ENCODE measurements around the gene GPALPP1. TPM values are rescaled to one million over a fixed set of nuclear protein-coding genes. Genes with fewer than 3 reads are reported as not detected.

Gene GPALPP1
- polyA plus RNA-seq, 1 of the 3 experiments (the other 2 are of a cell fraction) = 11.7 TPM

GRCh38 chr13:45007823-45008222 lies 18.5 kb downstream of the GPALPP1 start:
- WGBS (ENCODE audit: low lambda C conversion rate) = 92% methylated on average over 1 of the region's 1 CpG

More at GRCh38 chr13:45007823-45008222, 18.5 kb downstream of the GPALPP1 start:
- no peak for TF ChIP-seq USF2 (IDR thresholded peaks at IDR 0.05; ENCODE audit: borderline replicate concordance, low read depth, low read length)
- TF ChIP-seq GATA2 (CRISPR knock-in tag; IDR thresholded peaks at IDR 0.05) = no peak
- no peak for TF ChIP-seq RAD21 (IDR thresholded peaks at IDR 0.05; ENCODE audit: low read length)
- no peak for TF ChIP-seq SMC3 (IDR thresholded peaks at IDR 0.05; ENCODE audit: low read depth, low read length)
- no peak for TF ChIP-seq MXI1 (IDR thresholded peaks at IDR 0.05; ENCODE audit: low read depth, low read length)
- TF ChIP-seq CTCF (IDR thresholded peaks at IDR 0.05) = no peak
- TF ChIP-seq NRF1 (IDR thresholded peaks at IDR 0.05; ENCODE audit: low read depth, low read length) = no peak
- no peak for TF ChIP-seq ELF1 (IDR thresholded peaks at IDR 0.05)
- TF ChIP-seq IRF3 (IDR thresholded peaks at IDR 0.05; ENCODE audit: low read depth, low read length) = no peak
- no peak for TF ChIP-seq SIN3A (IDR thresholded peaks at IDR 0.05; ENCODE audit: borderline replicate concordance, low read depth, low read length)
- no peak for TF ChIP-seq PBX3 (IDR thresholded peaks at IDR 0.05)
- Histone ChIP-seq H3K9ac (no peak overlapping the region), H3K36me3 (replicated peaks in 1 of 2; ENCODE audit: control insufficient read depth in 1 of 2, insufficient read depth in 2 of 2, low read length in 1 of 2) (peaks cover 86 to 90% of the 10 kb centered on the region in 2 experiments), H3K4me1 (ENCODE audit: control insufficient read depth in 1 of 2, insufficient read depth in 2 of 2, low read depth in 1 of 2, low read length in 1 of 2) (no peaks in the 10 kb centered on the region), H3K27ac (ENCODE audit: low read depth in 2 of 2, low read length in 1 of 2) (no peak overlapping the region; a peak in 1 of 4 replicates), H3K4me2 (no peak overlapping the region), H3K79me2 (ENCODE audit: insufficient read depth) (no peaks in the 10 kb centered on the region; the same call in 1 of the 2 replicates), H3K27me3 (ENCODE audit: insufficient read depth) (no peaks in the 10 kb centered on the region), H3K9me2 (no peaks in the 10 kb centered on the region), H4K20me1 (ENCODE audit: insufficient read depth) (no peaks in the 10 kb centered on the region), H3K9me3 (no peaks in the 10 kb centered on the region), H2AFZ (ENCODE audit: low read depth) (no peak overlapping the region), H3F3A (replicated peaks; ENCODE audit: insufficient read depth) (peaks cover 19% of the 10 kb centered on the region), H3K4me3 (ENCODE audit: low read depth in 2 of 2, low read length in 1 of 2) (no peak overlapping the region)
- POLR2A ChIA-PET = no interaction called here
- no peak for DNase-seq
- CTCF ChIA-PET = interaction anchor here (0.9 to 1.2 kb wide), 2 partner anchors 13 to 39 kb away, joined by 3 to 5 read pairs; no protein-coding TSS in a partner anchor
